ENCODE measurements around the gene SOX13.
"Not testable (repeated sequence)": the region's sequence is repeated elsewhere in the genome, so short reads cannot be mapped to it uniquely, and the experiment has no call there.

Gene SOX13
- total RNA-seq, result 0.61 to 3.3 reads per million in 2 experiments

DNA sequence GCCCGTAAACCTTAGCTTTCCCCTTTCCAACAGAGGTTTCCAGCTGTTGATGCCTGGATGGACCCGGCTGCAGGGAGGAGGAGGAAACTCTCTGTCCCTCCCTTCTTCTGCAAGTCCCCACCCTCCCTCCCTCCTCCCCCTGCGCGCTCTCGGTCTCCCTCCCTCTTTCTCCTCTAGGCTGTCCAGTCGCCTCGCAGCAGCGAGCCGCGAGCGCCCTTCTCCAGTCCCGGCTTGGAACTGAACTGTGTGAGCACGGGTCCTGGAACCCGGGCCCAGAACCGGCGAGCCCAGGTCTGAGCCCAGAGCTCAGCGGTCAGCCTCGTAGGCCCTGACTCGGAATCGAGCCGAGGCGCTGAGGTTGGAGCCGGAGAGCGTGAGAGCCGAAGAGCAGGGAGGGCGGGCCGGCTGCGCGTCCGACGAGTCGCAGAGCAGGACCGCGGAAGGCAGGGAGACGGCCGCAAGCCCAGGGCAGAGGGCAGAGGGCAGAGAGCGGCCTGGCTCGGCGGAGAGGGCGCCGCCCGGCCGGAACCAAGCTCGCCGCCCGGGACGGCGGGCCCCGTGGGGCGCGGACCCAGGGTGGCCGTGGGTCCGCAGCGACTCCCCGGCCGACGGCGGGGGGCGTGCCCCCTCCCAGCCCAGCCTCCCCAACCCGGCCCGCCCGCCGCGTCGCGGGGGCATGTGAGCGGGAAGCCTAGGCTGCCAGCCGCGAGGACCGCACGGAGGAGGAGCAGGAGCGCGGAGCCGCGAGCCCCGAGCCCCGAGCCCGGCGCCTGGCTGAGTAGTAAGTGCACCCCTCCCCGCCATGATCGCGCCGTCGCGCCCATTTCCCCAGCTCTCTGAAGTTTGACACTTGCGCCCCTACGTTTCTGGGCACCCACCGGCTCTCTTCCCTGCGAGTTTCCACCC is at the start of gene SOX13:
SOX13 (plus strand) TSS at position 185 of the 906 bp plus-strand sequence. CDS start 39,801 bp downstream, outside the sequence.
- DNase-seq (ENCODE audit: low read depth), result no peak

DNA sequence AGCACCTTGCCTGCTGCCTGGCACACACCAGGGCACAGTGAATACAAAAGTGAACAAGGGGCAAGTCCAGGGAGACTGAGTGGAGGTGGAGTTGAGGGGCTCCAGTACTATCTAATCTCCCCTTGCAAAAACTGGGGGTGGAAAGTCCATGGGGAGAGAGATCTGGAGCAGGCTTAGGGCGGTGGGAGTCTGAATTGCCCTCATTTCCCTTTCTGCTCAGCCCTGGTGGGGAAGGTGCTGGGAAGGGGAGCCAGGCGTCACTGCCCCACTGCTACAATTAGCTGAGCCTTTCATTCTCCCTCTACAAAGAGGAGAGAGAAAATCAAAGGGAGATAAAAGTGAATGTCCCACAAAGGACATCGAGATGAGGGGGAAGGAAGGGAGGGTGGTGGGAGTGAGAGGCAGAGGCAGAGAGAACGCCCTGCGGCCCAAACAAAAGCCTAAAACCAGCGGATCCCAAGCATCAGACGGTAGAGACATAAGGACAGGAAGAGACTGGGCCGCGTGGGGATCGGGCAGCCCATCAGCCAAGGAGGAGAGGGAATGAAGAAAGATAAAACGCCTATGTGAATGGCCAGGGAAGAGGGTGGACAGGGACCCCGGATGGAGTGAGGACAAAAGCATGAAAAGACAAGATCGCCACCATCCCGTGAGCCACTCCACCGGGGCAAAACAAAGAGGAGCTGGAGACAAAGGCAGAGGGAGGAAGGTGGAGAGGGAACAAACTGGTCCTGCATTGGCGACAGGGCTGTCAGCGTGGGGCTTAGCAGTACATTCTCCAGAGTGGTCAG is 46.8 kb upstream of the SOX13 start:
- no peak for DNase-seq (ENCODE audit: low read depth)

DNA sequence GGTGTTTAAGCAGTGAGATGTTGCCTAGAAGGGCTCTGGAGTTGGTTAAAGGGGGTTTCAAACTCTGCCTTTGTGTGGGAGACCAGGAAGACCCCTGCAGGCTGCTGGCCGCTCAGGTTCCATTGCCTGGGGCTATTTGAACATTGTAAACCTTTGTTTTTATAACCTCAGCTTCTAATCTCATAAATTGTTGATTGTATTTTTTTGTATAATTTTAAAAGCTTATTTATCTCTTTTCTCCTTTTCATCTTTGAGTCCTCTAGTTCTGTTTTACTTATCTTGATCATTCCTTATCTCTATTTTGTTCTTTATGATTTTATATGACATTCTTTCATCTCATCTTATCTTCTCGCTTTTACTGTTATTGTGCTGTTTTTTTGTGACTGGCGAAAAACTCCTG is 45.5 kb upstream of the SOX13 start:
- DNase-seq (ENCODE audit: low read depth), result no peak

DNA sequence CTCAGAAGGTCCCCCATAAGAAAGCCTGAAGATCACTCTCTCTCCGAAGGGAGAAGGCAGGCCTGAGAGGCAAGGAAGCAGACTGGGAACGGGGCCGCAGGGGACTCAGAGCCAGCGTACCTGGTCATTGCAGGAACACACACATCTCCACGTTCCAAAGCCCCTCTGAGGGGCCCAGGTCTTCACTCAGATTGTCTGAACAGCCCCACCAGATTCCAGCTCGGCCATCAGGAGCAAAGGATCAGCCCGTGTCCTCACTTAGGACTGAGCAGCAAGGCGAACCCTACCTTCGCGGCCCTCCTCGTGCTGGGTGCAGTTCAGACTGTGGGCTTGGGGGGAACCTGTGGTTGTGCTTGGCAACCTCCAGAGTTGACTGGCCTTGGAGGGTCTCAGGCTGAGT is 43.9 kb upstream of the SOX13 start:
- DNase-seq (ENCODE audit: low read depth), result no peak

DNA sequence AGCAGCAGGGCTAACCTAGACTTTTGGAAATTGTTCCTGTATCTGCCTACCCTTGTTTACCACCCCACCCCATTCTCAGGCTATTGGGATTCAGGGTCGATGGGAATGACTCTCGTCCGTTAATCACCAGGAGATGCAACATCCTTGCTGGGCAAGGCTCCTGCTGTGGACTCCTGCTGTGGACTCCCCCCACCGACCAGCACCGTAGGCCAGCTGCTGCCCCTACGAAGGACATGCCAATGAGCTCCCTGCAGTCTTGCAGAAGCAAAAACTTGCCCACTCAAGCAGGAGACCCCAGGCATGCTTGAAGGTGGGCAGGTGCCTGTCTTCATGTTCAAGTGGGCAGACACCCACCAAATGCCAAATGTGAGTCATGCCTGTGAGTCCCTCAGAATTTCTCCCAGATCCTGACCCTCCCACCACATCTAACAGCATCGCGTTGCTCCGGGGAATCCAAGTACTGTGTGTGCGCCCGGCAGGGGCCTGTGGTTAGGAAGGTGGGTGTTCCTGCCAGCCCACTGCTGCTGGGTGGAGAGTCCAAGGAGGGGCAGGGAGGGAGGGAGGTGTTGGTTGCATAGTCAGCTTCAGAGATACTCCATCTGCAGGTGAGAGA is 41.7 kb upstream of the SOX13 start:
- DNase-seq (ENCODE audit: low read depth), result no peak

DNA sequence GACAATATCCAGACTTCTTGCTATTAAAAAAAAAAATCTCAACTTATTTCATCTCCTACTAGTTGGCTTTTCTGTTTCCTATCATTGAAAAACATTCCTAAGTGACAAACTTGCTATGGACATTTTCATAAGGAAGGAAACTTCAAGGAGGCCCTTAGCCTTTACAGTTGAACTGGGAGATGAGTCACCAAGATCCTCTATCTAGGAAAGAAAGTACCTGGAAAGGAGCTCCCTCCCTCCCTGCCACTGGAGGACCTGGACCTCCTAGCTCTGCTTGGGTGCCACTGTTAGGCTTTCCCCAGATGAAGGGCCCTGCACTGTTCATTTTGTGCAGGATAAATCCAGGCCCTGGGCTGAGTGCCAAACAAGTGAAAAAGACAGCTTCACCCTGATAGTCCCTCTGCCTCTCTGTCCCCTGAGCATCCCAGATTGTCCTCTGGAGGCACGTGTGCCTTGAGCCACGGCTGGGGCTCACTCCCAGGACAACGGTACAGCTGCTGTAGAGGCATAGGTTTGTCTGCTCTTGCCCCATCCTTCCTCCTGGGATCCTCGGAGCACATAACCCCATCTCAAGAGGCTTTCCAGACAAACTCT is 40.2 kb upstream of the SOX13 start:
- no peak for DNase-seq (ENCODE audit: low read depth)

DNA sequence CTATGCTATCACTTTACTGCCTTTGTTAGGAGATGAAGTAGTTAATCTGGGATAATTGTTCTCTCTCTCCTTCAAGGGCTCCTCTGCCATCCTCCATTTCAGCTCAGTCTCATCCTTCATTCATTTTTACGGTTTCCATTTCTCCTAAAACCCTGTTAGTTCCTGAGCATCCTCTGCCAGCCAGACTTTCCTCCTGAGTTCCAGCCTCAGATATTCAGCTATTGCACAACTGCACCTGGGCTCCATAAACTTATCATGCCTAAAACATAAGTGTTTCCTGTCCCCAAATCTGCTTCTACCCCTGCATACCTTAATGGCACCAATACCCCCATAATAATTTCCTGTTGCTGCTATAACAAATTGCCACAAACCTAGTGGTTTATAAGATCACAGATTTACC is 39.6 kb upstream of the SOX13 start:
- DNase-seq (ENCODE audit: low read depth), result no peak

DNA sequence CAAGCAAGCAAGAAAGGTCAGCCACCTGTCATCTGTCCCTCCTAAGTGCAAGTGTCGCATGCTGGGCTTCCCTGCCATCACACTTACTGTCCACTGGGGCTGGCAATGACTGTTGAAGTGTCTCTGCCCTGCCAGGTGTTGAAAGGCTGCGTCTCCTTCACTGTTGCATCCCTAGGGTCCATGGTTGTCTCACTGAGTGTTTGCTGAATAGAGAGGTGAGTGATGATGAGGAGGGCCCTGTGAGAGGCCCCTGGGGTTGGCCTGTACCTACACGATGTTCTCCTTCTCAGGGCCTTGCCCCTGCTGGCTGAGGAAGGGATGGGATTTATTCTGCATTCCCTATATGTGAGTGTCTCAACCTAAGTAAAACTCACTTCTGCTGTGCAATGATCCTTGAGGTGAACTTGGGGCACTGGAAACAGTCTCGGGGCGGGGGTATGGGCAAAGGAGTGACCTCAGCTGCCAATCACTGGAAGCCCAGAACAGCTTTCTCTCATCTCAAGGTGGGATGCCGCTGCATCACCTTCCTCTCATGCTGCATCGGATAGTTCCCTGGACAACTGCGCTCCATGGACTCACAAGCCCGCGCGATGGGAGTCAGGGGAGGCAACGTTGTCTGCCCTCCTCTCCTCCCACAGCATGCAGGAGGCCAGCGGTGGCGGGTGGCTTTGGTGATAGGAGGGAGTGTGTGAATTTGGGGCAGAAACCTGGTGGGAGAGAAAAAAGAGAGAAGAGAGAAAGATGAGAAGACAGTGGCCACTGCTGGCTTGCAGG is 35.8 kb upstream of the SOX13 start:
- no peak for DNase-seq (ENCODE audit: low read depth)

DNA sequence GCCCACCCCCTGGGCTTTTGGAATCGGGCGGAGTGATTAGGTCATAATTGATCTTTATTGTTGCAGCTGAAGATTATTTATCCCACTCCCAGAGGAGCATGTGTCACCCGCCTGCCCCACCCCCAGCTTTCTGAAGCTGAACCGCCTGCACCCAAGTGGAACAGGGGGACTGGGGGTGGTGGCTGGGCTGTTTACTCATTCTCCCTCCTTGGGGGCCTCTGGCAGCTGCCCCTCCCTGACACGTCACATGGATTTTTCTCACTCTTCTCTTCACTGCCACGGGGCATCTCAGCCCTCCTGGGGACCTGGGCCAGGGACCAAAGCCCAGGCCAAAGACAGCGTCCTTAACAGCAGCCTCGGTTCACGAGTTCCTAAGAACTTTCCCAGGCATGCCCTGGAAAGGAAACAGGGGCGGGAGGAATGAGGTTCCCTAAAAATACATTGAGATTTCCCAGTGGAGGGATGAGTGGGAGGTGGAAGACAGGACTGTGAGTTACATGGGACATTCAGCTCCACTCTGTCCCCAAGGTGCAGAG is 31.6 kb upstream of the SOX13 start:
- DNase-seq (ENCODE audit: low read depth), result no peak

DNA sequence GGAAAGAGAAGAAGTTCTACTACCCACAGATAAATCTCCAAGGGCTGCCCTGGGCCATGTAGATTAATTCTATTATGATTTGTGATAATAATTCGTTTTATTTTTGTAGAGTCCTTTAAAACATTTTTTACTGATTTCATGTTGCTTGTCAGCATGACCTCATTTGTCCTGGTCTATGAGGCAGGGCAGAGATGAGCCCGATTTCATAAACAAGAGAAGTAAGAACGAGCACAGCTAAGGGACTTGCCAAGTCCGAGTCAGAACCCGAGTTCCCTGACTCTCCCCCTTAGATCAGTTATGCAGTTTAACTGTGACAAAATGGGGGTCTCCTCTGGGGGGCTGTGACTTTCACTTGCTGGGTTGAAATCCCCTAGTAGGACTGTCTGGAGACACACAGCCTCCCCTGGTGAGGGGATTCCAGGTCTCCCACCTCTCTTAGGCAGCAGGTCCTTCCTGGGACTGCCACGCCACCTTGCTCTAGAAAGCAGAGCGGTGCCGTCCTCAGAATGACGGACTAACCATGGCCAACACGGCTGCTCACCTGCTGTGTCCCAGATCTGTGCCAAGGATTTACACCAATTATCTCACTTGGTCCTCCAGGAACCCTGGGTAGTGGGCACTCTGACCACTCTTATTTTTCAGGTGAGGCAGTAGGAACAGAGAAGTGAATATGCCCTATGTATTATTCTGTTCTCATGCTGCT is 31.0 kb upstream of the SOX13 start:
- no peak for DNase-seq (ENCODE audit: low read depth)

DNA sequence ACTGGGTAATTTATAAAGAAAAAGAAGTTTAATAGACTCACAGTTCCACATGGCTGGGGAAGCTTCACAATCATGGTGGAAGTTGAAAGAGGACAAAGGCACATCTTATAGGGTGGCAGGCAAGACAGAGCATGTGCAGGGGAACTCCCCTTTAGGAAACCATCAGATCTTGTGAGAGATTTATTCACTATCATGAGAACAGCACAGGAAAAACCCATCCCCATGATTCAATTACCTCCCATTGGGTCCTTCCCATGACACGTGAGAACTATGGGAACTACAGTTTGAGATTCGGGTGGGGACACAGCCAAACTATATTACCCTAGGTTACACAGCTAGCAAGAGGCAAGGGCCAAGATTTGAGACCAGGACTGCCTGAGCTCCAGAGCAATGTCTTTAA is 30.4 kb upstream of the SOX13 start:
- DNase-seq (ENCODE audit: low read depth), result no peak

DNA sequence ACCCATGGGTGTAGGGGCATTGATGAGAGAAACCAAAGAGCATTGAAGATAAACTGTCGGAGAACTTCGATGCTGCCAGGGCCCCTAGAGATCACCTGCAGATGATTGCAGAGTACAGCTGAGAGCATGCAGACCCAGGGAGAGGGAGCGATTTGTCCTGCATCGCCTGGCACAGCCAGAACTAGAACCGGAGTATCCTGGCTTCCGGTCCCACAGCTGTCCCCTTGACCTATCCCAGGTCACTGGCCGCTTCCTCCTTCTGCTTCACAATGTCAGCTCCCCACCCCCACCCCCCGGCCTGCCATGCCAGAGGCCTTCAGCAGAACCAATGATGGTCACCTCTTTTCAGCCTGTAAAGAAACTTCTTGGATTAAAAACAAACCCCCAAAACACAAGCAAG is 29.2 kb upstream of the SOX13 start:
- no peak for DNase-seq (ENCODE audit: low read depth)

DNA sequence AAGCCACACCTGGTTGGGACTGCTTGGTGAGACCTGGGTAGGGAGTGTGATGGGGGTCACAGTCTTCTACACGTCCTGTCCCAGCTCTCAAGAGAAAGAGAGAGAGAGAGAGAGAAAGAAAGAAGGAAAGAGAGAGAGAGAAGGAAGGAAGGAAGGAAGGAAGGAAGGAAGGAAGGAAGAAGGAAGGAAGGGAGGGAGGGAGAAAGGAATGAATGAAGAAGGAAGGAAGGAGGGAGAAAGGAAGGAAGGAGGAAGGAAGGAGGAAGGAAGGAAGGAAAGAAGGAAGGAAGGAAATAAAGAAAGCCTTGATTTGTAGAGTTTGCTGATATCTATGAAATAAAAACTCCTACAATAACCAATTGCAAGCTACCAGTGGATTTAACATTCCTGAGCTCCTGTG is 28.5 kb upstream of the SOX13 start:
- no peak for DNase-seq (ENCODE audit: low read depth)

DNA sequence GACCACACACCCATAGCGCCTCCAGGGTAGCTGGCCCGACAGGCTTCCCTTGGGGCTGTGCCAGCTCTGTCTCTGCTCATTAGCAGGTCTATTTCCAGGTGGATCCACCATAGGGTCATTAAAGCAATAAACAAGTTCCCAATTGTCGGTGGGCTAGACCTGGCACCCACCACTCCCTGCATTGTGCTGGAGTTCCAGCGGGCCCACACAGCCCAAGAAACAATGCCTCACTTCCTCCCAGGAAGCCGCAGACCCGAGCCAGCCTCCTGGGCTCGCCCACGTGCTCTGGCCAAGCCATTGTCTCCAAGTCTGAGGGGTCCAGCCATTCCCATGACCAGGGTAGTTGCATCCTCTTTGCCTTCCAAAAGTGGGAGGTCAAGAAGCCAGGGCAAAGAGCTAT is 27.5 kb upstream of the SOX13 start:
- no peak for DNase-seq (ENCODE audit: low read depth)

DNA sequence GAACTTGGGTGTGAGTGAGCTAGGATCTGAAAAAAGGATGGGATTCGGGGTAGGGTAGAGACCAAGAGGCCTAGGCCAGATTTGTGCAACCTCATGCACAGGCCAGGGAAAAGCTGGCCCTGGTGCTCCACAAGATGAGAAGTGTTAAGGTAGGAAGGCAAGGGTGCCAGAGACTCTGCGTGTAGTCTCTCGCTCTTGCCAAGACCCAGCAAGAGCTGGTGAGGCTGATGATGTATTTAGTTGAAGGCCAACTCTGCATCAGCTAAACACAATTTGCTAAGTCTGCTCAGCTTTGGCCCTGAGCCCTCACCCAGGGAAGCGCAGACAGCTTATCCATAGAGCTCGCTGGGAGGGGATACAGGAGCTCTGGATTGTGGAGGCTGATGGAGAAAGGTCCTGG is 26.6 kb upstream of the SOX13 start:
- no peak for DNase-seq (ENCODE audit: low read depth)

DNA sequence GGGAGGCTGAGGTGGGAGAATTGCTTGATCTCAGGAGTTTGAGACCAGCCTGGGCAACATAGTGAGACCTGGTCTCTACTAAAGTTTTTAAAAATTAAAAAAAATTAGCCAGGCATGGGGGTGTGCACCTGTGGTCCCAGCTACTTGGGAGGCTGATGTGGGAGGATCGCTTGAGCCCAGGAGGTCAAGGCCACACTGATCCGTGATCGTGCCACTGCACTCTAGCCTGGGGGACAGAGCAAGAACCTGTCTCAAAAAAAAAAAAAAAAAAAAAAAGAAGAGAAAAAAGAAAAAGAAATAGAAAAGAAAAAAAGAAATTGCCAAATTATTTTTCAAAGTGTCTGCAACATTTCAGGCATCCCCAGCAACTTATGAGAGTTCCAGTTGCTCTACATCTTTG is 24.1 kb upstream of the SOX13 start:
- DNase-seq (ENCODE audit: low read depth), result not testable (repeated sequence)

DNA sequence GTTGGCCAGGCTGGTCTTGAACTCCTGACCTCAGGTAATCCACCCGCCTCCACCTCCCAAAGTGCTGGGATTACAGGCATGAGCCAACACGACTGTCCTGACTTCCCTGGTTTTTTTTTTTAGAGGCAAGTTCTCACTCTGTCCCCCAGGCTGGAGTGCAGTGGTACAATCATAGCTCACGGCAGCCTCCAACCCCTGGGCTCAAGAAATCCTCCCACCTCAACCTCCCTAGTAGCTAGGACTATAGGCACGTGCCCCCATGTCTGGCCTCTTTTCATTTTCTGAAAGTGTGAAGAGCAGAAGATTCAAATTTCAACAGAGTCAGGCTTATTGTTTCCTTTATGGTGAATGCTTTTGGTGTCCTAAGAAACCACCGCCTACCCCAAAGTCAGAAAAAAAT is 21.7 kb upstream of the SOX13 start:
- no peak for DNase-seq (ENCODE audit: low read depth)

DNA sequence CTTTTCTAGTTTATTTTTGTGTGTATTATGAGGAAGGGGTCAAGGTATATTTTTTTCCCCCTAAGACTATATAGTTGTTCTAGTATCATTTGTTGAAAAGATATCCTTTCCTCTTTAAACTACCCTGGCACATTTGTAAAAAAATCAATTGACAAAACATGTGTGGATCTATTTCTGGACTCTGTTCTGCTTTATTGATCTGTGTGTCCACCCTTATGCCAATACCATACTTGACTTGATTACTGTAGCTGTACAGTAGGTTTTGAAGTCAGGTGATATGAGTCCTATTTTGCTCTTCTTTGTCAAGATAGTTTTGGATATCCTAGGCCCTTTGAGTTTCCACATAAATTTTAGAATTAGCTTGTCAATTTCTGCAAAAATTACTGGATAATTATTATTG is 21.2 kb upstream of the SOX13 start:
- no peak for DNase-seq (ENCODE audit: low read depth)

DNA sequence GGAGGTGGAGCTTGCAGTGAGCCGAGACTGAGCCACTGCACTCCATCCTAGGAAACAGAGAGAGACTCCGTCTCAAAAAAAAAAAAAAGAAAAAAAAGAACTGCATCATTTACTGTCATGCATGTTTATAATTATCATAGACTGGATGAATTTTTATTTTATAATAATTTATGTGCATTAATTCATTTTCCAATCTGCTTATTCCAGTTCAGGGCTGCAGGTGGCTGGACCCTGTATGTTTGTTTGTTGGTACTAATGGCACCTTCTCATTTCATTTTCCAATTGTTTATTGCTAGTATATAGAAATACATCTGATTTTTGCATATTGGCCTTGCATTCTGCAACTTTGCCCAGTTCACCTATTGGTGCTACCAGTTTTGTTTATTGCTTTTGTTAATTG is 19.0 kb upstream of the SOX13 start:
- DNase-seq (ENCODE audit: low read depth), result no peak

DNA sequence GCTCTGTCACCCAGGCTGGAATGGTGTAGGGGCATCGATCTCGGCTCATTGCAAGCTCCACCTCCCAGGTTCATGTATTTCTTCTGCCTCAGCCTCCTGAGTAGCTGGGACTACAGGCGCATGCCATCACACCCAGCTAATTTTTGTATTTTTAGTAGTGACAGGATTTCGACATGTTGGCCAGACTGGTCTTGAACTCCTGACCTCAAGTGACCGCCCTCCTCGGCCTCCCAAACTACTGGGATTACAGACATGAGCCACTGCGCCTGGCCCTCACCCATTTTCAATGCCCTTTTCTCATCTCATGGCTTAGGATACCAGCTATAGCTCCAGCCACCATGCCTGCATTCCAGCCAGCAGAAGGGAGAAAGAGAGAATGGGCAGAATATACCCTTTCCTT is 12.9 kb upstream of the SOX13 start:
- no peak for DNase-seq (ENCODE audit: low read depth)

DNA sequence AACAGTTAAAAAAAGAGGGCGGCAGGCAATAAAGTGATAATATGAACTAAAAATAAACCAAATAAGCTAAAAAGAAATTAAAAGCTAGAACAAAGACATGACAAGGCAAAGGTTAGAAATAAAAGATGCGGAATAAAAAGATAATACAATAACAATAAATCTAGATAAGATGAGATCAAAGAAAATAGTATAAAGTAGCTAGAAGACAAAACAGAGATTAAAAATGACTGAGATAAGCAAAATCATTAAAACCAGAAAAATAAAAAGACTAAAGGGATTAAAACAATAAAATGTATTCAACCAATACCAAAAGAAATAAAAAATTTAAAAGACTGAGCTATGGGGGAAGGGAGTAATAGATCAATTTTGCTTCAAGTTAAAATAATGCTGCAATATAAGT is 10.8 kb upstream of the SOX13 start:
- no peak for DNase-seq (ENCODE audit: low read depth)
